ENCODE data around the gene ATP11B.

The ATP11B gene

DNA sequence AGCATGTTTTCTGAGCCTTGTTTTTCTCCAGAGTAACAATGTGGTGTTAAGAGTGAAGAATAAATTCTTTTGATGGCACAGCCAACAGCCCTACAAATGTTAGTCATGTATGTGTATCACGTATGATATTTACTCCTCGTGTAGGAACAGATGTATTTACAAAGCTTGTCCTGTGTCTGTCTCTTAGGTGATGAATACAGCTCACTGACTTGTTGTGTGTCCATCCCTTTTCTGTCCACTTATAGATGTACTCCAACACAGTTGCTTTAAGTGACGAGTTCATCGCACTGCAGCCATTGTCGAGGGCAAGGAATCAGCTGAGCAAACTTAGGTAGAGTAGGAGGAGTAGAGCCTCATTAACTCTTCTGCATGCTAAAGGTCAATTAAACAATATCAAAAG lies 108.9 kb downstream of the ATP11B start:
- H3K9ac ChIP-seq (ENCODE audit: low read depth, low read length), result no peak overlapping the region
- H3K4me1 ChIP-seq (ENCODE audit: control insufficient read depth, insufficient read depth, low read length), result no peaks in the 10 kb centered on the region
- no peaks in the 10 kb centered on the region for H3K9me3 ChIP-seq (replicated peaks; ENCODE audit: low read length)
- no peak overlapping the region for H3K4me3 ChIP-seq (ENCODE audit: low read length)
- peaks cover 43% of the 10 kb centered on the region for H3K36me3 ChIP-seq (ENCODE audit: insufficient read depth, low read length)
- no peaks in the 10 kb centered on the region for H3K27me3 ChIP-seq (ENCODE audit: control insufficient read depth, insufficient read depth, low read length)
- no peak overlapping the region for H3K4me2 ChIP-seq (ENCODE audit: low read length)

DNA sequence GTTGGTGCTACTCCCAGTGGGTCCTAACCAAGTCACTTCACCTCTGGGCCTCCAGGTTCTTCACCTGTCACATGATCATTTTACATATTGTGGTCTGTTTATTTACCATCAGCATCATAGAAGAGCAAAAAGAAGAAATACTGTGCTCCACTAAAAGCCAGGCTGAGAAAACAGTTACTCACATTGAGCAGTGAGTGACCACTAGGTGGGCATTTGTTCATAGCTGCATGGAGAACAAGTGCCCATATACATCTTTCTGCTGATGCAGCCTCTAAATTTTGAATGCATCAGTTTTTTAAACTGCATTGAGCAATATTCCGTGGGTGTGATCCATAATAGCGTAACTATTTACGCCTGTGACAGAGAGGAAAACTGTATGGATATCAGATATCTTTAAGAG lies 110.9 kb downstream of the ATP11B start:
- Histone ChIP-seq H3K36me3 (ENCODE audit: insufficient read depth, low read length) (peaks cover 39% of the 10 kb centered on the region), H3K4me1 (ENCODE audit: control insufficient read depth, insufficient read depth, low read length) (peaks cover 7% of the 10 kb centered on the region), H3K4me2 (ENCODE audit: low read length) (no peak overlapping the region), H3K27me3 (ENCODE audit: control insufficient read depth, insufficient read depth, low read length) (no peaks in the 10 kb centered on the region), H3K9ac (ENCODE audit: low read depth, low read length) (no peak overlapping the region), H3K9me3 (replicated peaks; ENCODE audit: low read length) (no peaks in the 10 kb centered on the region), H3K4me3 (ENCODE audit: low read length) (no peak overlapping the region)

DNA sequence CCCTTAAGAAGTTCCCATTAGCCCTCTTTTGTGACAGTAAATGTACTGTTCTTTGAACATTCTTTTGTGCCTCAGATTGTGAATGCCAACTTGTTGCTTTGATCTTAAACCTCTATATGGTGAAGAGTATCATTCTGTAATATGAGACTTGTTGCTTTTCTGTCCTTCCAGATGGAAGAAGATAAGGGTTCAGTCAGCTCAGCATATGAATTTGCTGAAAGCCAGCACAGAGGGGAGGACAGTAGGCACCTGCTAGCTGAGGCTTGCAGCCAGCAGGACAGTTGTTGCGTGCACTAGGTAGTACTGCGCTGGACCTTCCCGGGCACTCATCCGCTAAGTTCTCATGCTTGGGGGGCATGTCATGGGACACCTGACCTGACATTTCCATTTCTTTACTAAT lies 112.3 kb downstream of the ATP11B start:
- Histone ChIP-seq H3K9me3 (replicated peaks; ENCODE audit: low read length) (no peaks in the 10 kb centered on the region), H3K4me2 (ENCODE audit: low read length) (no peak overlapping the region), H3K27me3 (ENCODE audit: control insufficient read depth, insufficient read depth, low read length) (no peaks in the 10 kb centered on the region), H3K4me1 (ENCODE audit: control insufficient read depth, insufficient read depth, low read length) (peaks cover 12% of the 10 kb centered on the region), H3K36me3 (ENCODE audit: insufficient read depth, low read length) (peaks cover 29% of the 10 kb centered on the region), H3K4me3 (ENCODE audit: low read length) (no peak overlapping the region), H3K9ac (ENCODE audit: low read depth, low read length) (no peak overlapping the region)

DNA sequence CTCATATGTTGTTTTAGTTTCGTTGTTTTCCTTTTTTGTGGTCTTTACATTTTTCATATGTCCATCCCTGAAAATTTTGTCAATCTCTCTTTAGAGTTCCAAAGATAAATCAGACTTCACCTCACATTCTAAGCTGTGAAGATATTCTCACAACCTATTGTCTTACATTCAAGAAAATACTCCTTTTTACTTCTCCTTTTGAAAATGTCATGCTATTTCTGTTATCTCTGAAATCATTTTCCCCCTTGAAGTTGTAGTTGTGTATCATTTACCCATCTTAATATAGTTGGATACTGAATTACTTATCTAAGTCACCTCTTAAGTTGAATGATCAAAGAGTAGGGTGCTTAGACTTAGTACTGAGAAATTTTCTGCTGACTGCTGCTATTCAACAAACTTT lies 112.7 kb downstream of the ATP11B start:
- H3K27me3 ChIP-seq (ENCODE audit: control insufficient read depth, insufficient read depth, low read length), result no peaks in the 10 kb centered on the region
- peaks cover 12% of the 10 kb centered on the region for H3K4me1 ChIP-seq (ENCODE audit: control insufficient read depth, insufficient read depth, low read length)
- H3K4me2 ChIP-seq (ENCODE audit: low read length), result no peak overlapping the region
- peaks cover 32% of the 10 kb centered on the region for H3K36me3 ChIP-seq (ENCODE audit: insufficient read depth, low read length)
- no peak overlapping the region for H3K9ac ChIP-seq (ENCODE audit: low read depth, low read length)
- H3K4me3 ChIP-seq (ENCODE audit: low read length), result no peak overlapping the region
- H3K9me3 ChIP-seq (replicated peaks; ENCODE audit: low read length), result no peaks in the 10 kb centered on the region

DNA sequence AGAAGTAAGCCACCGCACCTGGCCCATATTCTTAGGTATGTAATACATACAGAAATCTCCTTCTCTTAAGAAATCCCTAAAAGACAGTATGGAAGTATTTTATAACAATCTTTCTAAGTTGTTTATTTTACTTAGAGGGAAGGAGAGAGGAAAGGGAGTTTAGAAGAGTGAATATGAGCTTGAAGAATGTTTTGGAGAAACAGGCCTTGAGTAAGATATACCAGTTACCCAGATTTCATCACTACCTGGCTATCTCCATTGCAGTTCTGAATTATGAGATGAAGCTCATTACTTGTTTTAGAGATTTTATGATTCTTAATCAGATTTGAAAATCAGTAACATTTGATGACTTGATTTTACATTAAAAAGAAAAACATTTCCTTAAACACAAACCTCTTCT lies 115.2 kb downstream of the ATP11B start:
- Histone ChIP-seq H3K4me1 (ENCODE audit: control insufficient read depth, insufficient read depth, low read length) (peaks cover 12% of the 10 kb centered on the region), H3K27me3 (ENCODE audit: control insufficient read depth, insufficient read depth, low read length) (no peaks in the 10 kb centered on the region), H3K9me3 (replicated peaks; ENCODE audit: low read length) (no peaks in the 10 kb centered on the region), H3K4me2 (ENCODE audit: low read length) (no peak overlapping the region), H3K36me3 (ENCODE audit: insufficient read depth, low read length) (peaks cover 27% of the 10 kb centered on the region), H3K9ac (ENCODE audit: low read depth, low read length) (no peak overlapping the region), H3K4me3 (ENCODE audit: low read length) (no peak overlapping the region)

DNA sequence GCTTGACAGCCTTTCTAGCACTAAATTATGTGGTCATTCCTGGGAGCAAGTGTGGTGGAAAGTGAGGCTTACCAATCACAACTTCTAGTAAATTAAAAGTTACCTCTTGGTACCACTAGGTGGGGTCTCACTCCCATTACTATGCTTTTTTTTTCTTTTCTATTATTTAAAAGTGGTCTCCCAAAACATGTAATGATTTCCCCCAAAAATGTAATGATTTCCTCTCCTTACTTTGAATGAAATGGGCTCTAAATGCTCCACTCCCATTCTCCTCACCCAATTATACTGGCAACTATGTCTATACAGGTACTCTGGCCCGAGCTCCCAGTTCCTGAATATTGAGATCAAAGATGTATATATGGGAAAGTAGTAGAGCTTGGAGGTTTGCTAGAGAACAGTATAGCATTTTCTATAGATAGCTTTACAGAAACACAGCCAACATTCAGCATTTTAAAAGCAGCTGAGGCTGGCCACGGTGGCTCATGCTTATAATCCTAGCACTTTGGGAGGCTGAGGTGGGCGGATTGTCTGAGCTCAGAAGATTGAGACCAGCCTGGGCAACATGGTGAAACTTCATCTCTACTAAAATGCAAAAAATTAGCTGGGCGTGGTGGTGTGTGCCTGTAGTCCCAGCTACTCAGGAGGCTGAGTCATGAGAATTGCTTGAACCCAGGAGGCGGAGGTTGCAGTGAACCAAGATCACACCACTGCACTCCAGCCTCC lies 116.2 kb downstream of the ATP11B start:
- H3K36me3 ChIP-seq (ENCODE audit: insufficient read depth, low read length), result peaks cover 28% of the 10 kb centered on the region
- no peaks in the 10 kb centered on the region for H3K27me3 ChIP-seq (ENCODE audit: control insufficient read depth, insufficient read depth, low read length)
- H3K4me3 ChIP-seq (ENCODE audit: low read length), result no peak overlapping the region
- H3K9ac ChIP-seq (ENCODE audit: low read depth, low read length), result no peak overlapping the region
- H3K4me1 ChIP-seq (ENCODE audit: control insufficient read depth, insufficient read depth, low read length), result peaks cover 12% of the 10 kb centered on the region
- no peaks in the 10 kb centered on the region for H3K9me3 ChIP-seq (replicated peaks; ENCODE audit: low read length)
- no peak overlapping the region for H3K4me2 ChIP-seq (ENCODE audit: low read length)

DNA sequence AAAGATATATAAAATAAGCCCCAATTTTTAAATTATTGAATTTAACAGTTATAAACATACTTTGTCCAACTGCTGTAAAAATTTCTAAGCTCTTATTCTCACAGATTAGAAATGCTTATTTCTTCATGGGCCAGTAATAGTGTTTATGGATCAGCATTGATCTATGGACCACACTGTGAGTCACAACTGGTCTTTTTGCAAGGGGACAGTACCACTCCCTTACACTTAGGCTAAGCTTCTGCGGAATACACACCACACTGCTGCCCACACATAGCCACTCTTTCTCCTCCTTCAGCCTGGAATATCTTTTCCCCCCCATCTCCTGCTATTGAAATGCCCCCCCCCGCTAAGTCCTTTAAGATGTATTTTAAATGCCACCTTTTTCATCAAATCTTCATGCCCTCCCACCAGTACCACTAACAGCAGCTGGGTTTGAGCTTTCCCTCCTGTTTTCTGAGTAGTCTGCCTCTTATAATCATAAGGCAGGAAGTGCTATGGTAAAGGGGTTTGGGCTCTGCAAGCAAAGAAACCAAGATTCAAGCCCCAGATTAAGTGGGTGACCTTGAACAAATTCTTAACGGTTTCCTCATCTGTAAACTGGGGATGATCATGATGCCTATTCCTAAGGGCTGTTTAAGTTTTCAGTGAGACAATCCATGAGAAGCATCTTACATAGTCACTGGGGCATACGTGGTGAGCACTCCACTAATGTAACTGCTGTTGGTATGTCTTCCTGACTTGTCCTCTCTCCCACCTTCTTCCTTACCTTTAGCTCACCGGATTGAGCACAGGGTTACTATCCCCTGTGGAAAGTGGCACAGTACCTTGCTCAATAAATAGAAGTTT lies 117.9 kb downstream of the ATP11B start:
- no peak overlapping the region for H3K9ac ChIP-seq (ENCODE audit: low read depth, low read length)
- no peaks in the 10 kb centered on the region for H3K27me3 ChIP-seq (ENCODE audit: control insufficient read depth, insufficient read depth, low read length)
- H3K4me1 ChIP-seq (ENCODE audit: control insufficient read depth, insufficient read depth, low read length), result peaks cover 12% of the 10 kb centered on the region
- H3K9me3 ChIP-seq (replicated peaks; ENCODE audit: low read length), result no peaks in the 10 kb centered on the region
- H3K4me2 ChIP-seq (ENCODE audit: low read length), result no peak overlapping the region
- H3K36me3 ChIP-seq (ENCODE audit: insufficient read depth, low read length), result peaks cover 31% of the 10 kb centered on the region
- no peak overlapping the region for H3K4me3 ChIP-seq (ENCODE audit: low read length)

DNA sequence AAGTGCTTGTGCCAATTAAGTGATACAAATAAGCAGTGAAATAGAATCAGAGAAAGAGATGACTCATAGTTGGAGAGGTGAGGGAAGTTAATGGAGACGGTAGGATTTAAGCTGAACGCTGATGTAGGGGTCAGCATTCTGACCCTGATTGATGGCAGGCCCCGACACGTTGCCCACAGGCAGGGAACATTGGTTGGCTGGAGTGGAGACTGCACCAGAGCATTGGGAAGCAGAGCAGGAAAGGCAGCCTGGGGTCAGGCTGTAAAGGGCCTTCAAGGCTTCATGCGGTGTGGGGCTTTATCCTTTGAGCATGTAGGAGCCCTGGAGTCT lies 118.4 kb downstream of the ATP11B start:
- H3K27me3 ChIP-seq (ENCODE audit: control insufficient read depth, insufficient read depth, low read length), result no peaks in the 10 kb centered on the region
- H3K36me3 ChIP-seq (ENCODE audit: insufficient read depth, low read length), result peaks cover 28% of the 10 kb centered on the region
- no peak overlapping the region for H3K4me3 ChIP-seq (ENCODE audit: low read length)
- peaks cover 12% of the 10 kb centered on the region for H3K4me1 ChIP-seq (ENCODE audit: control insufficient read depth, insufficient read depth, low read length)
- H3K4me2 ChIP-seq (ENCODE audit: low read length), result no peak overlapping the region
- H3K9ac ChIP-seq (ENCODE audit: low read depth, low read length), result no peak overlapping the region
- no peaks in the 10 kb centered on the region for H3K9me3 ChIP-seq (replicated peaks; ENCODE audit: low read length)

DNA sequence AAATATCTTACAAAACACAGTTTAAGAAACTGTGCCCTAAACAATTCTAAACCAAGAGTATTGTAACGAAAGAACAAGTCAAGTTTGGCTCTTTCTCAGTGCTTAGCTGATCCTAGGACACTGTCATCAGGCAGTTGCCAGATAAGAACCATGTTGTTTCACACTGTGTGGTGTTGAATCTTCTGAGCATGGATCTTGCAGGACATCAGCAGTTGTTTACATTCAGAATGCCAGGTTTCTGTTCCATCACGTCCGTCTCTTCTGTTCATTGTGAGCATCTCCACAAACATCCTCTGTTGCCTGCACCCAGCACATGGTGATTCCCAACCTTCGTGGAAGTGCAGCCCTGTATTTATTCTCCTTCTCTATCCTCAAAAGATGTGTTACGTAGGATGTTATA lies 119.2 kb downstream of the ATP11B start:
- Histone ChIP-seq H3K36me3 (ENCODE audit: insufficient read depth, low read length) (peaks cover 32% of the 10 kb centered on the region), H3K9me3 (replicated peaks; ENCODE audit: low read length) (no peaks in the 10 kb centered on the region), H3K4me1 (ENCODE audit: control insufficient read depth, insufficient read depth, low read length) (peaks cover 12% of the 10 kb centered on the region), H3K27me3 (ENCODE audit: control insufficient read depth, insufficient read depth, low read length) (no peaks in the 10 kb centered on the region), H3K4me3 (ENCODE audit: low read length) (no peak overlapping the region), H3K9ac (ENCODE audit: low read depth, low read length) (no peak overlapping the region), H3K4me2 (ENCODE audit: low read length) (no peak overlapping the region)

DNA sequence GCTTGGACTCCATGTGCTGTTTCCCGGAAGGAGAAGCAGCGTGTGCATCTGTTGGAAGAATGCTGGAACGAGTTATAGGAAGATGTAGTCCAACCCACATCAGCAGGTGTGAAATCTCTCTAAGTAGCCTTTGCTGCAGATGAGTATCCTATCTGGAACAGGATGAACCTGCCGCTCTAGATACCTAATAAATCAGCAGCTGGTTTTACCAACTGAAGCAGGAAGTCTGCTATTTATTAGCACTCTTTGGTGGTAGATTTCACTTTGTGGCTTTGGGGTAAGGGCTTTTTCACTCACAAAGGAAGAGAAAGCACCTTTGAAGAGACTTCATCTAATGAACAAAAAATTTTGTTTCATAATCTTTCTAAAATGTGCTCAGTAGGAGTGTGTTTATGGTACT lies 120.6 kb downstream of the ATP11B start:
- no peak overlapping the region for H3K9ac ChIP-seq (ENCODE audit: low read depth, low read length)
- H3K4me2 ChIP-seq (ENCODE audit: low read length), result no peak overlapping the region
- no peak overlapping the region for H3K4me3 ChIP-seq (ENCODE audit: low read length)
- no peaks in the 10 kb centered on the region for H3K27me3 ChIP-seq (ENCODE audit: control insufficient read depth, insufficient read depth, low read length)
- H3K4me1 ChIP-seq (ENCODE audit: control insufficient read depth, insufficient read depth, low read length), result peaks cover 4% of the 10 kb centered on the region
- peaks cover 28% of the 10 kb centered on the region for H3K36me3 ChIP-seq (ENCODE audit: insufficient read depth, low read length)
- no peaks in the 10 kb centered on the region for H3K9me3 ChIP-seq (replicated peaks; ENCODE audit: low read length)

DNA sequence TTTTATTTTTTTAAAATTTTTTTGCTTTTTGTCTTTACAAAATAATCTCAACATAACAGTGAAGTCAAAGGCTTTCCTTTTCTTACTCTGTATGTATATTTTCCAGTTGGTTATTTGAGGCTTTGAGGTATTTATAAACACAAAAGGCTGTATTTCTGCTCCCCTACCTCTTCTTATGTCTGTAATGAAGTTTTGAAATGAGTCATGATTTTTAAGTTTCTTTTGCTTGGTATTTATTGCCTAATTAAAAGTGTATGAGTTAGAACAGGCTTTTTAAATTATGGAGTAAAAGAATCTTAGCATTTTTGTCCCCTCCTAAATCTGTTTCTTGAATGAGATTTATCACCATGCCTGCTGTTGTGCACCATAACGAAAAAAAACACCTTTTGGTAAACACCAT lies 121.0 kb downstream of the ATP11B start:
- H3K9ac ChIP-seq (ENCODE audit: low read depth, low read length), result no peak overlapping the region
- no peaks in the 10 kb centered on the region for H3K27me3 ChIP-seq (ENCODE audit: control insufficient read depth, insufficient read depth, low read length)
- no peak overlapping the region for H3K4me3 ChIP-seq (ENCODE audit: low read length)
- H3K9me3 ChIP-seq (replicated peaks; ENCODE audit: low read length), result no peaks in the 10 kb centered on the region
- H3K4me2 ChIP-seq (ENCODE audit: low read length), result no peak overlapping the region
- peaks cover 4% of the 10 kb centered on the region for H3K4me1 ChIP-seq (ENCODE audit: control insufficient read depth, insufficient read depth, low read length)
- peaks cover 28% of the 10 kb centered on the region for H3K36me3 ChIP-seq (ENCODE audit: insufficient read depth, low read length)

DNA sequence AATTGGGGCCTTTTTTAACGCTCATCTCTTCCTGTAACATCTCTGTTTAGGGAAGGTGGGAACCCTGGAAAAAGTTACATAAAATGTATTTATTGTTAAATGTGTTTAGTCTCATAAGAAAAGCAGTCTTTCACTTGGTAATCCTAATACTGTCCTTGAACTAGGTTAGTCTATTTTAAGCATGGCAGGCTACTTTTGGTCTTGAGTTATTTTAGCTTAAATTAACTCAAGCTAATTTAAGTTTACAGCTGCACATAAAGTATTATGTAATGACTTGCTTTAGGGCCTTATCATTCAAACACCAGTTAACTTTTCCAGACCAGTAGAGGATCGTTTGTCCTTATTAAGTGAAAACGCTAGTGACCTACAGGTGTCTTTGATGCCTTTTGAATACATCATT lies 123.8 kb downstream of the ATP11B start:
- H3K4me1 ChIP-seq (ENCODE audit: control insufficient read depth, insufficient read depth, low read length), result no peaks in the 10 kb centered on the region
- H3K4me2 ChIP-seq (ENCODE audit: low read length), result no peak overlapping the region
- no peak overlapping the region for H3K4me3 ChIP-seq (ENCODE audit: low read length)
- no peaks in the 10 kb centered on the region for H3K9me3 ChIP-seq (replicated peaks; ENCODE audit: low read length)
- H3K9ac ChIP-seq (ENCODE audit: low read depth, low read length), result no peak overlapping the region
- no peaks in the 10 kb centered on the region for H3K27me3 ChIP-seq (ENCODE audit: control insufficient read depth, insufficient read depth, low read length)
- peaks cover 18% of the 10 kb centered on the region for H3K36me3 ChIP-seq (ENCODE audit: insufficient read depth, low read length)
